GM11168 (cell line): ENCODE data around the gene ELK3.

Experiments
- in situ Hi-C: fragments of 300-500 bp; cut with MboI; formaldehyde crosslinking; loops from one replicate; pipeline ENCODE4 v1.12.0; 2022; ENCODE audit warnings: low sequenced_read_pairs; ENCODE audit not compliant: unreplicated experiment

The ELK3 gene

GRCh38 chr12:96193725-96194575 is at the start of gene ELK3:
Gene ELK3 (plus strand): TSS chr12:96194375.
- in situ Hi-C loops: no loop called here

- in situ Hi-C loops: no loop called here
Measured at GRCh38 chr12:96146747-96147146, 47.4 kb upstream of the ELK3 start.

GRCh38 chr12:96150442-96150841 is 43.7 kb upstream of the ELK3 start:
- in situ Hi-C loops: no loop called here

GRCh38 chr12:96152164-96152563 is 42.0 kb upstream of the ELK3 start:
- in situ Hi-C loops: no loop called here

- in situ Hi-C loops: no loop called here
Measured at GRCh38 chr12:96153131-96153725, 40.9 kb upstream of the ELK3 start.

- in situ Hi-C loops: no loop called here
Measured at GRCh38 chr12:96155181-96155580, 39.0 kb upstream of the ELK3 start.

- in situ Hi-C loops: no loop called here
Measured at GRCh38 chr12:96155781-96156180, 38.4 kb upstream of the ELK3 start.

- in situ Hi-C loops: no loop called here
Measured at GRCh38 chr12:96156211-96156610, 38.0 kb upstream of the ELK3 start.

- in situ Hi-C loops: no loop called here
Measured at GRCh38 chr12:96157427-96157826, 36.7 kb upstream of the ELK3 start.

- in situ Hi-C loops: no loop called here
Measured at GRCh38 chr12:96164951-96165811, 29.0 kb upstream of the ELK3 start.

GRCh38 chr12:96166765-96167164 is 27.4 kb upstream of the ELK3 start:
- in situ Hi-C loops: no loop called here

GRCh38 chr12:96167492-96167891 is 26.7 kb upstream of the ELK3 start:
- in situ Hi-C loops: no loop called here

- in situ Hi-C loops: no loop called here
Measured at GRCh38 chr12:96170328-96170727, 23.8 kb upstream of the ELK3 start.

- in situ Hi-C loops: no loop called here
Measured at GRCh38 chr12:96170762-96171161, 23.4 kb upstream of the ELK3 start.

GRCh38 chr12:96171905-96172304 is 22.3 kb upstream of the ELK3 start:
- in situ Hi-C loops: no loop called here

GRCh38 chr12:96172981-96173380 is 21.2 kb upstream of the ELK3 start:
- in situ Hi-C loops: no loop called here

- in situ Hi-C loops: no loop called here
Measured at GRCh38 chr12:96176575-96176974, 17.6 kb upstream of the ELK3 start.

- in situ Hi-C loops: no loop called here
Measured at GRCh38 chr12:96177013-96177412, 17.2 kb upstream of the ELK3 start.

GRCh38 chr12:96183734-96184370 is 10.3 kb upstream of the ELK3 start:
- in situ Hi-C loops: no loop called here

GRCh38 chr12:96185914-96186313 is 8.3 kb upstream of the ELK3 start:
- in situ Hi-C loops: no loop called here
